Measurements from ENCODE around the gene FBXO47. TPM values are rescaled to one million over a fixed set of nuclear protein-coding genes. Genes with fewer than 3 reads are reported as not detected.

Gene FBXO47
- total and polyA plus RNA-seq, 8 donors: not detected

DNA sequence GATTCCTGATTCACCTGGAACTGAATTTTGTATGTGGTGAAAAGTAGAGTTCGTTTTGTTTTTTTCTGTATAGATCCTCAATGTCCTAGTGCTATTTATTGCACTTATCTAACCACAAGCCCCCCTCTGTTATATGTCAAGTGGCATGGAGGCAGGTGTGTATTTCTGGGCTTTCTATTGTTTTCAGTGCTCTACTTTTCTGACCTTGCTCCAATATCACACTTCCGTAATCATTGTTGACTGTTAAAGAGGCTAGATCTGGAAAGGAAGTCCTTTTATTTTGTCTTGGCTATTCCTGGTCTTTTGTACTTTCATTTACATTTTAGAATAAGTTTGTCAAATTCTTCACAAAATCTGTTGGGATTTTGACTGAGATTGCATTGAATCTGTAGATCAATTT lies 26.8 kb upstream of the FBXO47 start:
- Histone ChIP-seq H3K4me1 (peaks cover 0 to 5% of the 10 kb centered on the region in 2 donors), H3K36me3 (no peaks in the 10 kb centered on the region), H3K4me3 (no peak overlapping the region), H3K9me3 (peaks cover 0 to 27% of the 10 kb centered on the region in 2 donors), H3K27ac (no peak overlapping the region), H3K27me3 (no peaks in the 10 kb centered on the region)
- no peak for ATAC-seq
- no peak for DNase-seq
- TF ChIP-seq, protein P1, sequence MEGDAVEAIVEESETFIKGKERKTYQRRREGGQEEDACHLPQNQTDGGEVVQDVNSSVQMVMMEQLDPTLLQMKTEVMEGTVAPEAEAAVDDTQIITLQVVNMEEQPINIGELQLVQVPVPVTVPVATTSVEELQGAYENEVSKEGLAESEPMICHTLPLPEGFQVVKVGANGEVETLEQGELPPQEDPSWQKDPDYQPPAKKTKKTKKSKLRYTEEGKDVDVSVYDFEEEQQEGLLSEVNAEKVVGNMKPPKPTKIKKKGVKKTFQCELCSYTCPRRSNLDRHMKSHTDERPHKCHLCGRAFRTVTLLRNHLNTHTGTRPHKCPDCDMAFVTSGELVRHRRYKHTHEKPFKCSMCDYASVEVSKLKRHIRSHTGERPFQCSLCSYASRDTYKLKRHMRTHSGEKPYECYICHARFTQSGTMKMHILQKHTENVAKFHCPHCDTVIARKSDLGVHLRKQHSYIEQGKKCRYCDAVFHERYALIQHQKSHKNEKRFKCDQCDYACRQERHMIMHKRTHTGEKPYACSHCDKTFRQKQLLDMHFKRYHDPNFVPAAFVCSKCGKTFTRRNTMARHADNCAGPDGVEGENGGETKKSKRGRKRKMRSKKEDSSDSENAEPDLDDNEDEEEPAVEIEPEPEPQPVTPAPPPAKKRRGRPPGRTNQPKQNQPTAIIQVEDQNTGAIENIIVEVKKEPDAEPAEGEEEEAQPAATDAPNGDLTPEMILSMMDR (IDR thresholded peaks at IDR 0.05): no peak
- intact Hi-C loops (cut with DNase I): no loop called here

DNA sequence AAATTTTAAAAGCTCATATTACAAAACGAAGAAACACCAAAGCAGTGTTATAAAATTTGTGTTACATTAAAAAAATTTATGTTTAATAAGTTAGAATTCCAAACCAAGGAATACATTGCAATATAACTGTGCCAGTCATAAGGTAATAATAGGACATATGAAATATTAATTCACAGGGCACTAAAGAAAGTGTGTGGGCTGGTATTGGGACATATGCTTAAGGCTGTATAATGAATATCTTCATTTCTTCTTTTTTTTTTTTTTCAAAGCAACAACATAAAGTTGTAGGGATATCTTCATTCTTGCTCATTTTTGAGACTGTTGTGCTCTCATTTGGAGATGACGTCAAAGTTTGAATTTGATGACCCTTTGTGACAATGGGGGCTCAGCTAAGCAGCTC lies 17.5 kb upstream of the FBXO47 start:
- no peak for DNase-seq
- intact Hi-C loops (cut with DNase I): loop anchor here in 1 of 2 donors (5.0 kb wide), 2 partner anchors 168 to 258 kb away; partner anchors contain the start of gene PLXDC1

DNA sequence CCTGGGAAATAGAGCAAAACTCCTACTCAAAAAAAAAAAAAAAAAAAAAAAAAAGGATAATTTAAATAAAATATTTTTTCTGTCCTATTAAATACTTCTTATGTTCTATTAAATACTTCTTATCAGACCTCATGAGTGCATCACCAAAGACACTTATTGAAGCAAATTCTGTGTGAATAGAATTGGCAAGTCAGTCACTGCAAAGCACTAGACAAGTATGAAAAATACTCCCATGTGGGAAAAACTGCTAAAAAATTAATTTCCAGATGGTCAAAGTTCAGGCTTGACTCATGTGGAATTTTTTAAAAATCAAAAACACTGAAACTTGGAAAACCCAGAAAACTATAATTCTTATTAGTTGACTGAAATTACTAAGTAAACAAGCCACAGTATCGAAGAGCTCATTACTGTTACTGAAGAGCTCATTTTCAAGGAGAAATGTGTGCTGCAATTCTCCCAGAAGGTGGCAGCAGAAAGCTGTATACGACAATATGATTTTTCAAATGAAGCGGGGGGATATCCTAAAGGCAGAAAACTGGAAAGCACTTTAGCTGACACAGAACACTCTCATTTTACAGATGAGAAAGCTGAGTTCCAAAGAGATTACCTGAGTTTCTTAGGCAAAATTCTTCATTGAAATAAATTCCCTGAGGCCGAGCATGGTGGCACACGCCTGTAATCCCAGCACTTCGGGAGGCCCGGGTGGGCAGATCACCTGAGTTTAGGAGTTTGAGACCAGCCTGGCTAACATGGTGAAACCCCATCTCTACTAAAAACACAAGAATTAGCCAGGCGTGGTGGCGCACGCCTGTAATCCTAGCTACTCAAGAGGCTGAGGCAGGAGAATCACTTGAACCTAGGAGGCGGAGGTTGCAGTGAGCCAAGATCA lies 15.9 kb upstream of the FBXO47 start:
- TF ChIP-seq, protein P1 (IDR thresholded peaks at IDR 0.05): peak; percentile 68 to 73
- intact Hi-C loops (cut with DNase I): loop anchor here in 1 of 2 donors (5.0 kb wide), 2 partner anchors 169 to 259 kb away; partner anchors contain the start of gene PLXDC1
- peak overlapping the region in 1 of 2 donors; percentile 45 for H3K27ac ChIP-seq
- no peaks in the 10 kb centered on the region for H3K36me3 ChIP-seq
- H3K4me3 ChIP-seq: no peak overlapping the region
- H3K27me3 ChIP-seq: no peaks in the 10 kb centered on the region
- H3K4me1 ChIP-seq: peaks cover 0 to 3% of the 10 kb centered on the region in 2 donors
- ATAC-seq: peak; percentile 88
- DNase-seq: peak in 2 of 4 donors; percentile 56 to 77
- H3K9me3 ChIP-seq: no peaks in the 10 kb centered on the region

More for the DNA sequence above, 17.5 kb upstream of the FBXO47 start:
- no peak overlapping the region for H3K27ac ChIP-seq
- ATAC-seq: no peak
- no peaks in the 10 kb centered on the region for H3K27me3 ChIP-seq
- H3K4me1 ChIP-seq: peaks cover 0 to 3% of the 10 kb centered on the region in 2 donors
- no peaks in the 10 kb centered on the region for H3K9me3 ChIP-seq
- no peaks in the 10 kb centered on the region for H3K36me3 ChIP-seq
- no peak overlapping the region for H3K4me3 ChIP-seq
- TF ChIP-seq, protein P1 (IDR thresholded peaks at IDR 0.05): no peak

DNA sequence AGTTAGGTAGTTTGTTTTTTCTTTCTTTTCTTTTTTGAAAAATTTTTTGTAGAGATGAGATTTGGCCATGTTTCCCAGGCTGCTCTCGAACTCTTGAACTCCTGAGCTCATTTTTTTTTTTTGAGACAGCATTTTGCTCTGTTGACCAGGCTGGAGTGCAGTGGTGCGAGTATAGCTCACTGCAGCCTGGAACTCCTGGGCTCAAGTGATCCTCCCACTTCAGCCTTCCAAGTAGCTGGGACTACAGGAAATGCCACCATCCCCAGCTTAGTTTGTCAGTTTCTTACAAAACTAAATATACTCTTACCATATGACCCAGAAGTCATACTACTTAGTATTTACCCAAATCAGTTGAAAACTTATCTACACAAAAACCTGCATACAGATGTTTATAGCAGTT lies 14.4 kb upstream of the FBXO47 start:
- TF ChIP-seq, protein P1 (IDR thresholded peaks at IDR 0.05): no peak
- Histone ChIP-seq H3K9me3 (no peaks in the 10 kb centered on the region), H3K4me3 (no peak overlapping the region), H3K4me1 (peaks cover 0 to 3% of the 10 kb centered on the region in 2 donors), H3K27ac (peak overlapping the region; percentile 28 to 45), H3K27me3 (no peaks in the 10 kb centered on the region), H3K36me3 (no peaks in the 10 kb centered on the region)
- no peak for ATAC-seq
- no peak for DNase-seq
- intact Hi-C loops (cut with DNase I): loop anchor here in 1 of 2 donors (5.0 kb wide), 2 partner anchors 171 to 261 kb away; partner anchors contain the start of gene PLXDC1
